Right lung (tissue), 5 donors: ENCODE results near the gene BCDIN3D. TPM values are rescaled to one million over a fixed set of nuclear protein-coding genes. Genes with fewer than 3 reads are reported as not detected.
"Not testable (repeated sequence)": the region's sequence is repeated elsewhere in the genome, so short reads cannot be mapped to it uniquely, and the experiment has no call there.

ENCODE experiments used
- DNase-seq, 2 donors: peaks; one replicate each; pipeline ENCODE4 v3.0.0-alpha.2; 2013
- polyA plus RNA-seq, 5 donors: library from polyadenylated mRNA; unstranded; fragments of 120-200 nt; gene quantifications; one replicate each; pipeline versions ENCODE4 v1.2.1 to v1.2.3, GENCODE V29; 2013; ENCODE audit warnings: inconsistent platforms in 1 of 5, low replicate concordance in 1 of 5; ENCODE audit not compliant: insufficient read length in 5 of 5, insufficient read depth in 1 of 5

Gene BCDIN3D
- polyA plus RNA-seq, 5 donors: 5.6 to 6.9 (median 6.2) TPM

DNA sequence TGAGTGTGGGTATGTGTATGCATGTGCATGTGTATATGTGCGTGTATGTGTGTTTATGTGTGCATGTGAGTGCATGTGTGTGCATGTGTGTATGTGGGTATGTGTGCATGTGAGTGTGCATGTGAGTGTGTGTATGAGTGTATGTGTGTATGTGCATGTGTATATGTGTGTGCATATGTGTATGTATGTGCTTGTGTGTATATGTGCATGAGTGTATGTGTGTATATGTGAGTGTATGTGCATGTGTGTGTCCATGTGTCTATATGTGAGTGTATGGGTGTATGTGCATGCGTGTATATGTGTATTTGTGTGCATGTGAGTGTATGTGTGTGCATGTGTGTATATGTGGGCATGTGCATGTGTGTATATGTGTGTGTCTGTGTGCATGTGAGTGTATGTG is 35.1 kb upstream of the BCDIN3D start:
- no peak for DNase-seq

DNA sequence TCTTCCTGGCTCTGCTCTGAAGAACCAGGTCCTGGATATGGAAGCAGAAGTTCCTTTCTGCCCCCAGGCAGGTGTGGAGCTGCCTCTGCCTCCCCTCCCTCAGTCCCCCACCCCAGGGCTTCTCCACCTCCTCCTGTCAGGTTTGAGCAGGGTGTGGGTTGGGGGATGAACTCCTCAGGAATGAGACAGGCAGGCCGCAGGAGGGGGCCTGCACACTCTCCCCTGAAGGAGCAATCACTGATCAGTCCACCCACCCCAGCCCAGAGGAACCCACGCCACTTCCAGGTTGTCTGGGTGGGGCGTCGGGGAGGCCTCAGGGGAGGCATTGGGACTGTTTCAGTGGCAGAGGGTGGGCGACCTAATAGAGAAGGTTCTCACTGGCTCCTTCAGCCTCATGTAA is 34.2 kb upstream of the BCDIN3D start:
- DNase-seq: no peak

DNA sequence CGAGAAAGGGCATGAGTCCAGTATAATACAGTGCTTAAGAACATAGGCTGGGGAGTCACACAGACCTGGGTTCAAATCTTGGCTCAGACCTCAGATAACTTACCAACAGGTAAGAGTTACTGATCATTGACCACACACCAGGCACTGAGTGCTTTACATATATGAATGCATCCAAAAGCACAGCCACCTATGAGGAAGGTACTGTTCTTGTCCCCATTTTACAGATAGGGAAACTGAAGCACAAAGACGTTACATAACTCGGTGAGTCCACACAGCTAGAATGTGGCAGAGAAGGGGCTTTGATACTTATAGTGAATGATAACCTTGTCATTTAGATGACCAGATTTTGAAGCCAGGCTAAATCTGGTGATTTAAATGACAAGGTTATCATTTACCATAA is 33.2 kb upstream of the BCDIN3D start:
- no peak for DNase-seq

DNA sequence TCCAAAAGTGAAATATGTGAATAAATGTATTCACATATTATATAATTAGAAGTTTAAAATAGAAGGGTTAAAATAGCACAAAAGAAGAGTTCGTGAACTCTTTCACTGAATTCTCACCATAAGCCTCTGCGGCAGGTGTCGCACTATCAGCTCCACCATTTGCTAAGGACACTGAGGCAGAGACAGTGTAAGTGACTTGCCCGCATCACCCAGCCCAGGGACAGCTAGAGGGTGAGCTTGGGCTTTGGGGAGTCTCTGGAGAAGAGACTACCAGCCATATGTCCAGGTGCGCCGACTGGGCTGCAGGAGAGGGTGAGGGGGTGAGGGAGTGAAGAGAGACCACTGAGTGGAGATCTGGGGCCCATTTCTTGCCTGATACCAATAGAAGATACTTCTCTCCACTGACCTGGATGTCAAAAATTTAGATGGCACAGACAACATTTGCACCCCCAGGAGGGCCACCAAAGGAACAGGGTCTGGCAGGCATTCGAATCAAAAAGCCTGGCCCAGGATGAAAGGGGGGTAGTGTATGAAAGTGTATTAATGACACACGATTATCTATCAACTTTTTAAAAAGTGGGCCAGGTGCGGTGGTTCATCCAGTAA is 32.3 kb upstream of the BCDIN3D start:
- no peak for DNase-seq

DNA sequence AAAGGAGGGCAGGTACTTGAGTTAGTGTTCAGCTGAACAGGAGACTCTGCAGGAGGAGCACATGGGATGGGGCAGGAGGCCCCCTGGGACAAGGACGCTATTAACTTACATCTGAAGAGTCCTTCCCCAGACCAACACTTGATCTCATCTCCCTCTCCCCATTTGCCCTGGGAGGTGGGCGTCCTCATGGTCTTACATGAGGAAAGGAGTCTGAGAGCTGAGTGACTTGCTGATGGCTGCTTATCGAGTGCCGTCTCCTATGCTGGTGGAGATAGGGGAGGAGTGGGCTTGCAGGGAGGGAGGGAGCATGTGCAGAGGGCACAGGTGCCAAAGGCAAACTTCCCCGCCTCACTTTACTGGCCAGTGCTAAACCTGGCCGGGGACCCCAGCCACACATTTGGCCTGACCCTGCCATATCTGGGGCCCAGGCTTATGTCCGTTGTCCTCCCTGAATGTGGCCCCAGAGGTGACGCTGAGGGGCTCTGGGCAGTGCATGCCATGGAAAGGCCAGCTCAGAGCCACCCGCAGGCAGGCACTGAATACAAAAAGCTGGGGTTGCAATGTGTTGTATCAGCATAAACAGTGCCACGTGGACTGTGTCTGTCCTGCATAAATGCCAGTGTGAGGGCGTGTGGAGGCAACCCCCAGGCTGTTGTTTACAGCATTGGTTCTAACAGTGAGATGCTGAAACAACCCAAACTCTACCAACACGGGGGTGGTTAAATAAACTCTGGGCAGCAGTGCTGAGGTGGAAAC is 31.4 kb upstream of the BCDIN3D start:
- DNase-seq: no peak

DNA sequence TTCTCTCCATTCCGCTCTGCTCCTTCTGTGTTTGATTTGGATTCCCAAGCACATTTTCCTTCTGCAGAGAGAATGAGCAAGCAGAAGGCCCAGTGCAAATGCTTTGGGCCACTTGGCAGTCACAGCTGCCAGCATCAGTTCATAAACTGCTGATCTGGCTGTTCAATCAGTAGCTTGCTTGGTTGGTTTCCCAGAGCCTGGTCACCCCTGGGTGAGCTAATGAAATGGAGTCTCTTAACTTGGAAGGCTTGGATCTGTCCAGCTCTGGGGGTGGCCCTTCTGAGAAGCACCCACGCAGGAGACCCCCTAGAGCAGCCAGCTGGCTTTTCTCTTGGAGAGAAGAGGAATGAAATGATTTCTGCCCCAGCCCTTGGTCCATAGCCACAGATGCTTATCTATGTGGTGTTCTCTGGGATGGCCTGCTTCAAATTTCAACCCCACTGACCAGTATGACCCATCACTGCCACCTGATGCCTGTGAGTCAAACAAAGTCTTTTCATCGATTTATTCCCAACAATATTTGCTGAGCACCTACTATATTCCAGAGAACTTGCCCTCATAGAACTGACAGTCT is 30.5 kb upstream of the BCDIN3D start:
- DNase-seq: peak; percentile 47 to 50

DNA sequence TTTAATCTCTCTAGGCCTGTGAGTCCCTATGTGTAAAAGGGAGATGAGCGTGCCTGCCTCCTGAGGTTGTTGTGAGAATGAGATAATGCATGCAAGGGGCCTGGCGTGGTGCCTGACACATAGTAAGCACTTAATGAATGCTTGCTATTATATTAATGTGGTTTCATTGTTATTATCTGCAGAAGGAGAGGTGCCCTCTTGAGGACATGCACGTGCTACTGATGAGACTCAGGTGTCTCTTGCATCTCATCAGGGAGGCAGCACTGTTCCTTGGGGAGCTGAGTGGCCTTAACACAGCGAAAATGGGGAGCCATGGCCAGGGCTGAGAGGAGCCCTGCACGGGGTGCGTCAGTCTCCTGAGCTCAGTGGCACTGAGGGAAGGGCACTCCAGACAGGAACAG is 29.9 kb upstream of the BCDIN3D start:
- no peak for DNase-seq

DNA sequence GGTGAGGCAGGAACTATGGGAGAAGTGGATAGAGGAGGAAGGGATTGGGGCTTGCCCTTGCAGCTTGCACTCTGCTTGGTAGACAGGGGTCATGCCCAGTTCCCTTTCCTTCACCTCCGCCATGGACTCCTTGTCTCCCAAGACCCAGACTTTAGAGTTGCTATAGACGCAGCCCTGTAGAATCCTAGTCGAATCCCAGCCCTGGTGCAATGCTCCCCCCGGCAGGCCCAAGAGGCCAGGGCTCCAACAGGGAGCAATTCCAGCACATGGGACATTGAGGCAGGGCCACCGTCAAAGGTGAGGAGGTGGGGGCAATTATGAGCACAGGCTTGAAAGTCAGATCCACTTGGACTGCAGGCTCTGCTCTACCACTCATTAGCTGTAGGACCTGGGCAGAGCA is 29.5 kb upstream of the BCDIN3D start:
- no peak for DNase-seq

DNA sequence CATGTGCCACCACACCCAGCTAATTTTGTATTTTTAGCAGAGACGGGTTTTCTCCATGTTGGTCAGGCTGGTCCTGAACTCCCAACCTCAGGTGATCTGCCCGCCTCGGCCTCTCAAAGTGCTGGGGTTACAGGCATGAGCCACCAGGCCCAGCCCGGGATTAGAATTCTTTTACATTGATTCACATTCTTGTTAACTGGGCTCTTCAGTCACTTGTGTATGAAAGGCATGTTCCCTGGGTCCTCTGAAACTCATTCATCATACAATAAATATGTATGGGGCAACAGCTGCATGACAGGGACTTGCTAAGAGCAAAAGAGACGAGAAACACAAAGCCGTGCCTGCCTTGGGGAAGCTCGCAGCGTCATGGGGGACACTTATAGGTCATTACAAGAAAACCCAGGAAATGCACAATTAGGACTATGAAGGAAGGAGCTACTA is 28.9 kb upstream of the BCDIN3D start:
- not testable (repeated sequence) for DNase-seq

DNA sequence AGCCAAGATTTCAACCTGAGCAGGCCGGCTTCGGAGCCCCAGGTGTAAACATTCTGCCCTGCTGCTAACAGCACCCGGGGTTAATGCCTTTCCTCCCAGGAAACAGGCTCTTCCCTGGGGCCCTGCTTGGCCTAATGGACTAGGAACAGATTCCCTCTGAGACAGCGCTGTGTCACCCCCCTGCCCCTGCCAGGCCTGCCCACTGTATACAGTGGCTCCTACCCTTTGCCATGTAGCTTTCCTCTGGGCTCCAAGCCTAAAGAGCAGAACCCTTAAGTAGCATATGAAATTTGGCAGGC is 28.3 kb upstream of the BCDIN3D start:
- DNase-seq: no peak

DNA sequence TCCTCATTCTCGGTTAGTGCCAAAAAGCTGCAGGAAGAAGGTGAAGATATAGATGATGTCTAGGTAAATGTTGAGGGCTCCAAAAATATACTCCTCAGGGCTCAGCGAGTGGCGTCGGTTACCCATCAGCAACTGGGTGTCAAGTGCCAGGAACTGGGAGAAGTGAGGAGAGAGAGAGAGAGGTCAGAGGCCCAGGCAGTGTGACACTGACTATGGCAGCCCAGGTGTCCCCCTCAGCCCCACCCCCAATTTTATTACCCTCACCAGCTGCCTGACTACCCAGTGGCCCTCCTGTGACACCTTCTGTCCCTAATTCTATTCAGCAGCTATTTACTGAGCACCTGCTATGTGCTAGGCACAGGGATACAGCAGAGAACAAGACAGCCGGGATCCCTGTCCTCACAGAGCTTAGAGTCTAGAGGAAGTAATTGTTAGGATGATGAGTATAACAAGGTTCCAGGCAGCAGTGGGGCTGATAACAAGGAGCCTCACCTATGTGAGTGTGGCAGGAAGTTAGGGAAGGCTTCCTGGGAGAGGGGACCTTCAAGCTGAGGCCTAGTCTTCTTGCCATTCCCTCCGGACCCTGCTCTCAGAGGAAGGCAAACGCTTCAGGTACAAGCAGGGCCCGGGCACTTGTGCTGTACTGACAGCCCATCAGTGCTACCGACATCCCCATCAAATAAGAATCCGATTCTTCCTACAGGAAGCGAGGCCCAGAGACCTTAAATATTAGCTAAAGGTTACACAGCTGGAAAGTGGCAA is 27.8 kb upstream of the BCDIN3D start:
- no peak for DNase-seq

DNA sequence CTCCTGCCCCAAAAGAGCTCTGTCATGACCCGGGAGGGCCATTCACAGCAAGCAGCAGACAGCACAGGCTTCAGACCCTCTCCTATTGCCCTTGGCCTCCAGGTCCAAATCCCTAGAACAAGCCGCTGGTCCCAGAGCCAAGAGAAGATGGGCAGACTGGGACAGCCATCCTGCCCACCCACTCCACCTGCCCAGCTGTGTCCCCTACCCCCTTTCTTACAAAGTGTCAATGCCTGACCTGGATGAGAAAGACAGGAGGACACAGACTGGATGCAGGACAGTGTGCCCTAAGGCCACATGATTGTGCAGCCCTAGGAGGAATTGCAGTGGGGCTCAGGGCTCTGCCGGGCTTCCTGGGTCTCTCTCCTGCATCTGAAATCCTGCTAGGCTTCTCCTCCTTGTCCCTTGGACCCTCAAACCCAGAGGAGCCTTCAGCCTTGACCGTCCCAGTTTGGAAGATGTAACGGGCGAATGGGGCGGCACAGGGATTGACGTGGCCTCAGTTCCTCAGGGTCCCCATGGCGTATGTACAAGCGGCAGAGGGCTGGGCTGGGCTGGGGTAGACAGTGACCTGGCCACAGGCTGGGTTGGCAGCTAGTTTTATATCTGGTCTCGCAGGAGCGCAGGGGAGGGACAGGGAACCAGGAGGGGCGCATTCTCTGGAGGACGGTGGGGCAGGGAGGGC is 27.1 kb upstream of the BCDIN3D start:
- no peak for DNase-seq

DNA sequence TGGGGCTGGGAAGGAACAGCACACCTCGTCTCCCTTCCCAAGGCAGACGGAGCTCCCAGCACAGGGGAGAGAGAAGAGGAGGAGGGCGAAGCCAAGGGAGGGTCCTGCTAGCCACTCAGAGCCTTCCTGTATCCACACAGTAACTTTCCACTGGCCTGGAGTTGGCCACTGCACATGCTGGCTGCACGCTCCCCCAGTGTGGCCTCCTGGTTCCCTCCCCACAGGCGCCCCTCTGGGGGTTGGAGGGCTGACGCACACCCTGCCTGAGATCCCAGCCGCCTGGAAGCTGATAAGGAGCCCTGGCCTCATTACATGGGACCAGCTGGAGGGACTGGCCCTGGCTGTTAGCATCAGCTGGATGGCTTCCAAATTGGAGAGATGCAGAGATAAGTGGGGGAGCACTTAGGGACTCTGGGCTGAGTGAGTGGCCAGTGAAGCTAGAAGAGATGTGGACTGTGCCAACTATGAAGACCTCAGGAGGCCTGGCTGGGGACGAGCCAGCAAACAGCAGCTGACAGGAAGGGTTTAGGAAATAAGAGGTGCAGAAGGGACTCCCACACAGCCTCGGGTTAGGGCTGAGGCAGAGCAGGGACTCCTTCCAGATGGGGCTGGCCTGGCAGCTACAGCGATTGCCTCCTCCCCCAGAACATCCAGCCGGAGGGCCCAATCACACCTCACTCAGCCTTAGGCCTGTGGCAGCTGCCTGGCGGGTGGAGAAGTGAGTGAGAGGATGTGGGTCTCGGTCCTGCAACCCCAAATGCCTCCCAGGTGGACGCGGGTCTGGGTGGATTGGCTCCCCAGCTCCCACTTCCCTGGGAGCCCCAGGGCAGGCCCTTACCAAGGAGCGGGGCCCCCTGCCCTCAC is 26.3 kb upstream of the BCDIN3D start:
- peak; percentile 98 to 99 for DNase-seq

DNA sequence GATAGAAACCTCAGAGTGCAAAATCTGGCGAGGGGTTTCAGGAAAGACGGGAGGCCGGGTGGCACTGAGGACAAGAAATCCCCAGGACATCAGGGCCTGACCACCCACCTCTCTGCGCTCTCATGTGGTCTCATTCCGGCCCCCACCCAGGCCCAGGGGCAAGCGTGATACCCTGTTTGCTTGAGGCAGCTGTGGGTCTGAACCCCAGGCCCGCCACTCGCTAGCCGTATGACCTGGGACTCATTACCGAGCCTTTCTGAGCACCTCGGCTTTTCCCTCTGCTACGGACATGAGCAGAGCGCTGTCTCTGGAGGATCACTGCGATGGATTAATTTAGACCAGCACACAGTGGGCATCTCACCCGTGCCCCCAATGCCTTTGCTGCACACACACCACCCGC is 25.5 kb upstream of the BCDIN3D start:
- no peak for DNase-seq

DNA sequence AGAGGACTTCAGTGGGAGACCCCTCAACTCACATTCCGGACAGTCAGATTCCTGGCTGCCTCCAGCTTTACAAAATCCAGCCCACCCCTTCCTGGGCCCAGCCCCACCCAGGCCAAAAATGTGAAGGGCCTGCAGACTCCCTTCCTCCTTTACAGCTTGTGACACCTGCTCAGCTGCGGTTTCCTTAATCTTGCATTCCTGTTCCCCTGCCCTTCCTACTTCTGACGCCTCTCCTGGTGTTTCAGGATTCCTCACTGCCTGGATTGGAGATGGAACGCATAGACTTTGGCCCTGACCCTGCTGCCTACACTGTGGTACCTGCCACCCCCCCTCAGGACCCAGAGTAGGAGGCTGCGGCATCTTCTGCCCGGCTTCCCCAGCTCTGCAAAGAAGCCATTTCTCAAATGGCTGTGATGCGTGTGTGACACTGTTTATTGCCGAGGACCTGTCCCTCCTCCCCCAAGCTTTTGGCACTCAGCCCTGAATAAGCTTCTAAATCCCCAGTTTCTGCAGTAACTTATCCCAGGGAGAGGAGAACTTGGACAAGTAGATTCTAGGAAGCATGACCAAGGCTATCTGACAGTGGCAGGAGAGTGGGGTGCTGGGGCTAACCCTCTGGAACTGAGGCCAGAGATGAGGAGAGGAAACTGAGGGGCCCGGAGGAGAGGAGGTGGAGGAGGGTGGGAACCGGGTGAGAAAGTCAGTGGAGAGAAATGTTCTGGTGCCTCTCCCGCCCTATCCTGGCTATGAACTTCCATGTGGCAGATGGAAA is 24.9 kb upstream of the BCDIN3D start:
- DNase-seq: no peak

DNA sequence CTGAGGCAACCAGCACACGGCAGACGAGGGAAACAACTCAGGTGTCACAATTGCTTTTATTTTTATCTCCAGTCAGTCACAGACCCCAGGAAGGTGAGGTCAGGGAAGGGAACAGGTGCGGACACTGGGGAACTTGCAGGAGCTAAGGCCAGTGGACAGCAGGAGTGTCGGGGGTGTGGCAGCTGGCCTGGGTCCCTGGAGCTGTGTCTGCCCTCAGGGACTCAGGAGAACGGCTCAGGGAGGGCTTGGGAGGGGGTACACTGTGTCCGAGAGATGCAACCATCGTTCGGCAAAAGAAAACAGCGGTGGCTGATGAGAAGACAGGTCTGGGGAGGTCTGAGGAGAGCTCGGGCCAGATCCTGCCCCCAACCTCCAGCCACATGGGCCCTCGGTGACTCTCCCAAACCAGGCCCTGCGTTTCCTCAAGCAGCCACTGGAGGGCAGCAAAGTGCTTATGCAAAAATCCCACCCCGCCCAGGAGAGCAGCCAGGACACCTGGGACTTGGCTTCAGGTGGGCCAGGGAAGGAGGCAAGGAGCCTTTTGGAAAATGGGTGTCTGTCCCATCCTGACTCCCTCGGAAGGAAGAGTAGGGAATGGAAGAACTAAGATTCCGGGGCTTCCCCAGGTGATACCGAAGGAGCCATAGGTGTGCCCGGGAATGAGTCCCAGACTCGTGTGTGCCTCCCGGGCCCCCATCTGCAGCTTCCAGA is 24.1 kb upstream of the BCDIN3D start:
- DNase-seq: peak in 1 of 2 donors; percentile 60

DNA sequence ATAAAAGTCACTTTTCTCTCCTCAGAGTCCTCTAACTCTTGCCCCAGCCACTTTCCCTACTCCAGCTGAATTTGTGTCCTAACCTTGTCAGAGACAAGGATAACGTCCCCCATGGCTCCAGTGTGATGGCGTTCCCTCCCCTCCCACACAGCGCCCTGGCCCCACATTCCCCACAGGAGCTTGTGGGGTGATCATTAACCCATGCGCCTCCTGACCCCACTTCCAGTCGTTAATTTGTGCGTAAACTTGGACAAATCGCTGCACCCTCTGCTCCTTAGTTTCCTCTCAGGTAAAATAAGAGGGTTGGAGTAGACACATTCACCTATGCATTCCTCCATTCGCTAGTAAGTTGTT is 22.9 kb upstream of the BCDIN3D start:
- DNase-seq: no peak

DNA sequence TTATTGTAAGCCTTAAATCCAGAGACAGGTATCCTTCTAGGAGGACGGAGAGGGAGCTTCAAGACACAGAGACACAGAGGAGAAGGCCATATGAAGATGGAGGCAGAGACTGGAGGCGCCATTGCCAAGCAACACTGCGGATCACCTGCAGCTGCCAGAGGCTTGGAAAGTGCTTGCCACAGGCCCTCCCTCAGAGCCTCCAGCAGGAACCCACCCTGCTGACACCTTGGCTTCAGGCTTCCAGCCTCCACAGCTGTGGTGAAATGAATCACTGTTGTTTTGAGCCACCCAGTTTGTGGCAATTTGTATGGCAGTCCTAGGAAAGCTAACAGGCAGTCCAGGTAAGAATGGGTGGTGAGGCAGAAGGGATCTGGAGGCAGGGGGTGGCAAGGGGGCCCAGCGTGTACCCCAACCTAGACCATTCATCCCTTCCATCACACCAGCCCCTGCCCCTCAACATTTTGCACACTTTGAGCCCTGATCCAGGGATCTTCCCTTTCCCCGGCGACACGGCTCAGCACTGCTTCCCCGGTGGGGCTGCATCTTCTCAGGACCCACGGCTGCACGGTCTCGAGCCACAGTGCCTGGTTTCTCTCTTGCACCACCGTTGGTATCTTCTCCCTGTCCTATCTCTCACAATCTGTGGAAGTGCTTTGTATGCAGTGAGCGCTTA is 22.3 kb upstream of the BCDIN3D start:
- DNase-seq: no peak

DNA sequence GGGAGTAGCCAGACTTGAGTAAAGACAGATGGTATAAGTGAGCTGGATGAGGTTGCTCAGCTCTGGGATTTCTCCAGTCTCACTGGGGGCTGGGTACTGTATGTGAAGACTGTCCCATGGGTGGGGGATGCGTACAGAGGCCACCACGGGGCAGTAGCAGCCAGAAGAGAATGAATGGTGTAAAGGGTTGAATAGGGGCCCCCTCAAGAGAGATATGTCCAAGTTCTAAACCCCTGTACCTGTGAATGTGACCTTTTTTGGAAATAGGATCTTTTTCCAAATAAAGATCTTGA is 21.8 kb upstream of the BCDIN3D start:
- DNase-seq: no peak
